Hematopoietic multipotent progenitor cell treated with erythropoietin and hydrocortisone succinate and interleukin-3 and kit ligand, for 17 days (in vitro differentiated cells): ENCODE results near the gene GALNT4.
A peak's percentile ranks its signal among the peaks of the same experiment; 100 is the strongest.

ENCODE experiments used
- DNase-seq: peaks from one replicate; pipeline ENCODE4 v3.0.0-alpha.2; 2015; ENCODE audit warnings: low spot score

Gene GALNT4

GRCh38 chr12:89493670-89494302, 30.8 kb downstream of the GALNT4 start:
- peak; percentile 48 for DNase-seq

- DNase-seq, result no peak
These were observed 31.7 kb downstream of the GALNT4 start for GRCh38 chr12:89492883-89493282.

- DNase-seq, result no peak
These were observed 33.7 kb downstream of the GALNT4 start for GRCh38 chr12:89490922-89491321.

GRCh38 chr12:89486264-89486663, 38.3 kb downstream of the GALNT4 start:
- DNase-seq, result no peak

- DNase-seq, result no peak
These were observed 40.1 kb downstream of the GALNT4 start for GRCh38 chr12:89484470-89484869.

- no peak for DNase-seq
These were observed 43.2 kb downstream of the GALNT4 start for GRCh38 chr12:89481213-89481914.

- DNase-seq, result no peak
These were observed 44.6 kb downstream of the GALNT4 start for GRCh38 chr12:89479982-89480381.

- no peak for DNase-seq
These were observed 46.8 kb downstream of the GALNT4 start for GRCh38 chr12:89477633-89478279.

GRCh38 chr12:89476904-89477595, 47.5 kb downstream of the GALNT4 start:
- no peak for DNase-seq

- DNase-seq, result no peak
These were observed 48.4 kb downstream of the GALNT4 start for GRCh38 chr12:89476232-89476631.

GRCh38 chr12:89475203-89475990, 49.2 kb downstream of the GALNT4 start:
- no peak for DNase-seq

GRCh38 chr12:89474615-89475014, 50.0 kb downstream of the GALNT4 start:
- no peak for DNase-seq
